HG02759 (cell line): ENCODE data around the gene SOX3.

Experiments used
- ATAC-seq: cut with Tn5 transposase; IDR thresholded peaks from one replicate; pipeline ENCODE4 v1.9.1; 2021; ENCODE audit warnings: mild to moderate bottlenecking, moderate library complexity; ENCODE audit not compliant: unreplicated experiment

Gene SOX3

GRCh38 chrX:140500441-140500840 lies 4.4 kb downstream of the SOX3 start:
- ATAC-seq = no peak

GRCh38 chrX:140495739-140496138 lies 9.1 kb downstream of the SOX3 start:
- ATAC-seq = no peak

- ATAC-seq = no peak
Observed at GRCh38 chrX:140492066-140492994, 12.5 kb downstream of the SOX3 start.

GRCh38 chrX:140480765-140481164 lies 24.1 kb downstream of the SOX3 start:
- ATAC-seq = no peak

- no peak for ATAC-seq
Observed at GRCh38 chrX:140477987-140478386, 26.9 kb downstream of the SOX3 start.

- ATAC-seq = no peak
Observed at GRCh38 chrX:140475025-140475424, 29.8 kb downstream of the SOX3 start.

- no peak for ATAC-seq
Observed at GRCh38 chrX:140467211-140467610, 37.7 kb downstream of the SOX3 start.
